Esophagus squamous epithelium (tissue), 4 donors: ENCODE results near the gene RARB.

Experiments
- CTCF ChIP-seq, 6 experiments: fragments of 450-650 bp in 4 of 6; fragments of 200-600 bp in 2 of 6; sonication (generic) in 2 of 6; IDR thresholded peaks; one replicate each; pipeline ENCODE4 v1.5.1; 2016 to 2019; ENCODE audit warnings: antibody characterized with exemption in 6 of 6, mild to moderate bottlenecking in 4 of 6, moderate library complexity in 4 of 6
- POLR2A ChIP-seq, 4 donors: fragments of 450-650 bp; IDR thresholded peaks; one replicate each; pipeline ENCODE4 v1.6.1; 2017; ENCODE audit warnings: antibody characterized with exemption in 4 of 4, mild to moderate bottlenecking in 4 of 4, moderate library complexity in 3 of 4

DNA sequence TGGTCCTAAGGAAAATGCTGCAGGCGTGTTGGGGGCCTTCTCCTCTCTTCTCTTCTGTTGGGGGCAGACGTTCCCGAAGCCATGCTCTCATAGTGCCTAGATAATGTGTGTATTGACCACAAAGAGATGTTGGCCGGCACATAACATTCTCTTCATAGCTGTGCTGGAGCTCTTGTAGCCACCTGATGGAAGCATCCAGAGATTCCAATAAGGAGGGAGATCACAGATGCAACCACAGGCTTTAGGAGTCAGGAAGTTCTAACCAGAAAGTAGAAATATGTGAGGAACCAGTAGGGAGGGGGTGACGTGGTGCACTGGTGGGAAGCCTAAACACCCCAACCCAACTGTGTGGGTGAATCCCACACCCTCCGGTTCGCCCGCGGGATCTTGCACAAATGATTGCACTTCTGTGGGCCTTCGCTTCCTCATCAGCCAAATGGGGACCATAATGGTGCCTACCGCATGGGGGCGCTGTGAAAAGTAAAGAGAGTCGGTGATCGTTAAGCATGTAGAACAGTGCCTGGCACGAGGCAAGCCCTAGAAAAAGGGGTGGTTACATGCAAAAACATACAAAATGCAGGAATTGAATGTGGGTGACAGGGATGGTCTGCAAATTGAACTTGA, 148.9 kb downstream of the RARB start:
- TF ChIP-seq CTCF (IDR thresholded peaks at IDR 0.05) (no peak), POLR2A (IDR thresholded peaks at IDR 0.05) (no peak)
